Measurements from ENCODE around the gene MAFG. TPM values are rescaled to one million over a fixed set of nuclear protein-coding genes. Genes with fewer than 3 reads are reported as not detected.

MAFG gene
- polyA plus RNA-seq, 1 donor (not counting 4 experiments of a cell fraction or from before 2014, with no cell fraction given) = 8.3 TPM

- no peak overlapping the region for H3K4me3 ChIP-seq (ENCODE audit: control insufficient read depth in 2 of 3, extremely low read depth in 1 of 3, insufficient read depth in 2 of 3, low read depth in 1 of 3, low read length in 3 of 3)
- no peak for FAIRE-seq
- no peak overlapping the region for H3K4me2 ChIP-seq (ENCODE audit: control insufficient read depth, extremely low read depth, insufficient read depth, low read depth, low read length)
- no peaks in the 10 kb centered on the region for H3K27me3 ChIP-seq (ENCODE audit: control insufficient read depth, extremely low read depth, insufficient read depth, low read length)
- no peak overlapping the region for H2AFZ ChIP-seq (ENCODE audit: control insufficient read depth, low read length)
- H3K4me1 ChIP-seq (ENCODE audit: control insufficient read depth, extremely low read depth, insufficient read depth, low read length) = peaks cover 24% of the 10 kb centered on the region
- H3K27ac ChIP-seq (ENCODE audit: control insufficient read depth, insufficient read depth, low read length) = no peak overlapping the region
- H3K9ac ChIP-seq (ENCODE audit: control insufficient read depth, extremely low read depth, insufficient read depth, low read length) = no peak overlapping the region
- peaks cover 28 to 33% of the 10 kb centered on the region in 2 experiments for H3K36me3 ChIP-seq (ENCODE audit: control insufficient read depth in 2 of 2, extremely low read depth in 1 of 2, insufficient read depth in 2 of 2, low read length in 2 of 2)
- DNase-seq (ENCODE audit: low read depth, low spot score) = no peak
- no peak for TF ChIP-seq EZH2 (IDR thresholded peaks at IDR 0.05; ENCODE audit: low read length)
- TF ChIP-seq, protein P1, sequence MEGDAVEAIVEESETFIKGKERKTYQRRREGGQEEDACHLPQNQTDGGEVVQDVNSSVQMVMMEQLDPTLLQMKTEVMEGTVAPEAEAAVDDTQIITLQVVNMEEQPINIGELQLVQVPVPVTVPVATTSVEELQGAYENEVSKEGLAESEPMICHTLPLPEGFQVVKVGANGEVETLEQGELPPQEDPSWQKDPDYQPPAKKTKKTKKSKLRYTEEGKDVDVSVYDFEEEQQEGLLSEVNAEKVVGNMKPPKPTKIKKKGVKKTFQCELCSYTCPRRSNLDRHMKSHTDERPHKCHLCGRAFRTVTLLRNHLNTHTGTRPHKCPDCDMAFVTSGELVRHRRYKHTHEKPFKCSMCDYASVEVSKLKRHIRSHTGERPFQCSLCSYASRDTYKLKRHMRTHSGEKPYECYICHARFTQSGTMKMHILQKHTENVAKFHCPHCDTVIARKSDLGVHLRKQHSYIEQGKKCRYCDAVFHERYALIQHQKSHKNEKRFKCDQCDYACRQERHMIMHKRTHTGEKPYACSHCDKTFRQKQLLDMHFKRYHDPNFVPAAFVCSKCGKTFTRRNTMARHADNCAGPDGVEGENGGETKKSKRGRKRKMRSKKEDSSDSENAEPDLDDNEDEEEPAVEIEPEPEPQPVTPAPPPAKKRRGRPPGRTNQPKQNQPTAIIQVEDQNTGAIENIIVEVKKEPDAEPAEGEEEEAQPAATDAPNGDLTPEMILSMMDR (optimal IDR thresholded peaks at IDR 0.05 in 1 of 3, IDR thresholded peaks at IDR 0.05 in 1 of 3, conservative IDR thresholded peaks at IDR 0.05 in 1 of 3; ENCODE audit: extremely low read depth in 1 of 3, insufficient read depth in 2 of 3, low read length in 3 of 3) = no peak
- peaks cover 3% of the 10 kb centered on the region for H4K20me1 ChIP-seq (ENCODE audit: control insufficient read depth, extremely low read depth, insufficient read depth, low read length)
- no peaks in the 10 kb centered on the region for H3K9me3 ChIP-seq (ENCODE audit: control insufficient read depth, low read depth, low read length)
- dilution Hi-C loops (cut with MboI; ENCODE audit: extremely low pct_ligation_motif_present, low sequenced_read_pairs) = no loop called here
- H3K79me2 ChIP-seq (ENCODE audit: control insufficient read depth, insufficient read depth, low read length) = peaks cover 17% of the 10 kb centered on the region
- peaks cover 7% of the 10 kb centered on the region for H3K9me1 ChIP-seq (ENCODE audit: control insufficient read depth, extremely low read depth, insufficient read depth, low read length)
Measured at GRCh38 chr17:81909231-81909630, 18.3 kb downstream of the MAFG start.

- no peak overlapping the region for H3K4me3 ChIP-seq (ENCODE audit: control insufficient read depth in 2 of 3, extremely low read depth in 1 of 3, insufficient read depth in 2 of 3, low read depth in 1 of 3, low read length in 3 of 3)
- no peak for TF ChIP-seq EZH2 (IDR thresholded peaks at IDR 0.05; ENCODE audit: low read length)
- TF ChIP-seq, protein P1 (optimal IDR thresholded peaks at IDR 0.05 in 1 of 3, IDR thresholded peaks at IDR 0.05 in 1 of 3, conservative IDR thresholded peaks at IDR 0.05 in 1 of 3; ENCODE audit: extremely low read depth in 1 of 3, insufficient read depth in 2 of 3, low read length in 3 of 3) = no peak
- H3K27me3 ChIP-seq (ENCODE audit: control insufficient read depth, extremely low read depth, insufficient read depth, low read length) = no peaks in the 10 kb centered on the region
- no peak overlapping the region for H3K27ac ChIP-seq (ENCODE audit: control insufficient read depth, insufficient read depth, low read length)
- dilution Hi-C loops (cut with MboI; ENCODE audit: extremely low pct_ligation_motif_present, low sequenced_read_pairs) = no loop called here
- no peak for DNase-seq (ENCODE audit: low read depth, low spot score)
- H2AFZ ChIP-seq (ENCODE audit: control insufficient read depth, low read length) = no peak overlapping the region
- H4K20me1 ChIP-seq (ENCODE audit: control insufficient read depth, extremely low read depth, insufficient read depth, low read length) = peaks cover 3% of the 10 kb centered on the region
- no peaks in the 10 kb centered on the region for H3K9me3 ChIP-seq (ENCODE audit: control insufficient read depth, low read depth, low read length)
- peaks cover 24% of the 10 kb centered on the region for H3K4me1 ChIP-seq (ENCODE audit: control insufficient read depth, extremely low read depth, insufficient read depth, low read length)
- H3K9ac ChIP-seq (ENCODE audit: control insufficient read depth, extremely low read depth, insufficient read depth, low read length) = no peak overlapping the region
- H3K79me2 ChIP-seq (ENCODE audit: control insufficient read depth, insufficient read depth, low read length) = peaks cover 17% of the 10 kb centered on the region
- no peak overlapping the region for H3K4me2 ChIP-seq (ENCODE audit: control insufficient read depth, extremely low read depth, insufficient read depth, low read depth, low read length)
- H3K9me1 ChIP-seq (ENCODE audit: control insufficient read depth, extremely low read depth, insufficient read depth, low read length) = peaks cover 7% of the 10 kb centered on the region
- FAIRE-seq = no peak
- H3K36me3 ChIP-seq (ENCODE audit: control insufficient read depth in 2 of 2, extremely low read depth in 1 of 2, insufficient read depth in 2 of 2, low read length in 2 of 2) = peaks cover 28 to 32% of the 10 kb centered on the region in 2 experiments
Measured at GRCh38 chr17:81908793-81909192, 18.7 kb downstream of the MAFG start.
